GM18873 (cell line): Measurements from ENCODE around the gene NR1H2.
A peak's percentile ranks its signal among the peaks of the same experiment; 100 is the strongest.
"Not testable (repeated sequence)": the region's sequence is repeated elsewhere in the genome, so short reads cannot be mapped to it uniquely, and the experiment has no call there.

Experiments used
- ATAC-seq: cut with Tn5 transposase; IDR thresholded peaks from one replicate; pipeline ENCODE4 v1.9.1; 2021; ENCODE audit warnings: mild to moderate bottlenecking, moderate library complexity, moderate number of reproducible peaks; ENCODE audit not compliant: unreplicated experiment, low FRiP score

Gene NR1H2

DNA sequence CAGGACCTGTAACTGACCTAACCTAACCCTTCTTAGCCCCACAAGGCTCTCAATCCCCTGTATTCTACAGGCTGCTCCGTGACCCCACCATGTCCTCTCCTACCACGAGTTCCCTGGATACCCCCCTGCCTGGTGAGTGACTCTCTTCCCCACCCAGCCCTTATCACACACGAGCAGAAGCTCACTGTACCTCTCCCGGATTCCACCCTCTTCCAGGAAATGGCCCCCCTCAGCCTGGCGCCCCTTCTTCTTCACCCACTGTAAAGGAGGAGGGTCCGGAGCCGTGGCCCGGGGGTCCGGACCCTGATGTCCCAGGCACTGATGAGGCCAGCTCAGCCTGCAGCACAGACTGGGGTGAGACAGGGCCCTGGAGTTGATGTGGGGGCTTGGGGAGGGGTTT lies 1.3 kb downstream of the NR1H2 start:
- ATAC-seq, result no peak

GRCh38 chr19:50378169-50378862 lies 2.1 kb downstream of the NR1H2 start:
- no peak for ATAC-seq

- ATAC-seq, result no peak
Measured at GRCh38 chr19:50378863-50379236, 2.6 kb downstream of the NR1H2 start.

DNA sequence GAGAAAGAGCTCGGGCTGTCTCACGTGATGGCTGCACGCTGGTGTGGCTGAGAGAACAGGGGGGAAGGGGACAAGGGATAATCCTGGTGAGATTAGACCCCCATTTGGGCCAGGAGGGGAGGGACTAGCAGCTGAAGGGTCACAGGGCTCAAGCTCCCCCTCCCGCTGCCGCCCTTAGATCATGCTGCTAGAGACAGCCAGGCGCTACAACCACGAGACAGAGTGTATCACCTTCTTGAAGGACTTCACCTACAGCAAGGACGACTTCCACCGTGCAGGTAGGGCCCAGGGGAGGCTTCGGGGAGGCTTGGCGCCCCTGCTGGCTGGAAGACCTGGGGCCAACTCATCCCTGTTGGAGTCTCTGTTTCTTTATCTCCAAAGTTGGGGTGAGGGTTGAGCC lies 3.3 kb downstream of the NR1H2 start:
- ATAC-seq, result no peak

GRCh38 chr19:50380137-50380536 lies 3.9 kb downstream of the NR1H2 start:
- no peak for ATAC-seq

- no peak for ATAC-seq
Measured at GRCh38 chr19:50380751-50381151, 4.5 kb downstream of the NR1H2 start.

- ATAC-seq, result no peak
Measured at GRCh38 chr19:50381881-50382729, 5.8 kb downstream of the NR1H2 start.

- ATAC-seq, result no peak
Measured at GRCh38 chr19:50383001-50383851, 7.0 kb downstream of the NR1H2 start.

DNA sequence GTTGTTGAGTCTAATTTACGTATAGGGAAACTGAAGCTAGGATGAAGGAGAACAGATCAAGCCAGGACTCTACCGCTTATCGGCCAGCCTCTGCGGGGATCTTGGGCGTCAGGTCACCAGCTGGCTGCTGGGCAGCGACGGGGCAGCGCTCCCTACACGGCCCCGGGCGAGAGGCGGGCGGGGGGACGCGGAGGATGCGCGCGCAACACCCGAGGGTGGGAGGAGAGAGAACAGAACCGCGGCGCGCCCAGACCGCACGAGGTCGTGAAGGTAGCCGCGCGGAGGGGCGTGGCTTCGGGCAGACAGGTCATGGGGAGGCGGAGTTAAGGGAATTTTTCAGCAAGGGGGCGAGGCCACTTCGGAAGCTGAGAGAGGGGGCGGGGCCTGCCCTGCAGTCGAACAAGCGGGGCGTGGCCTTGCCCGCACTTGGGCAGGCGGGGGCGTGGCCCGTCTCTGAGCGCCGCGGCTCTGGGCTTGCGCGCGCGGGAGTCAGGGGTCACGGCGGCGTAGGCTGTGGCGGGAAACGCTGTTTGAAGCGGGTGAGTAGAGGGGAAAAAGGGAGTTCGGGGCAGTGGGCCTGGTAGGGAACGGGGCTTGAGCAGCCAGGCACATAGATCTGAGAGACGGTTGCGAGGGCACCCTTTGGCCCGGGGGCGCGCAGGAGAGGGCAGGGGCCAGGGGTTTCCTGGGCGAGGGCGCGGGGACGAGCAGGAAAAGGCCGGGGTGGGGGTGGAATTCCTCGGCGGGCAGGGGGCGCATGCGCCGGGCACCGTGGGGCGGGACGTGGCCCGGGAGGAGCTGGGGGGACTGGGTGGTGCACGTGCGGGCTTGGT lies 7.8 kb downstream of the NR1H2 start, which contains the start of gene POLD1:
Gene POLD1 (plus strand): TSS at position 496 of the 833 bp plus-strand sequence. CDS start 14,505 bp downstream, outside the sequence.
- peak; percentile 83 for ATAC-seq

- ATAC-seq, result no peak
Measured at GRCh38 chr19:50384685-50385535, 8.7 kb downstream of the NR1H2 start.

- no peak for ATAC-seq
Measured at GRCh38 chr19:50387176-50387867, 11.1 kb downstream of the NR1H2 start.

- ATAC-seq, result no peak
Measured at GRCh38 chr19:50387868-50388245, 11.6 kb downstream of the NR1H2 start.

- ATAC-seq, result not testable (repeated sequence)
Measured at GRCh38 chr19:50390295-50390694, 14.0 kb downstream of the NR1H2 start.

- not testable (repeated sequence) for ATAC-seq
Measured at GRCh38 chr19:50390952-50391351, 14.7 kb downstream of the NR1H2 start.

GRCh38 chr19:50392759-50393158 lies 16.5 kb downstream of the NR1H2 start:
- no peak for ATAC-seq

DNA sequence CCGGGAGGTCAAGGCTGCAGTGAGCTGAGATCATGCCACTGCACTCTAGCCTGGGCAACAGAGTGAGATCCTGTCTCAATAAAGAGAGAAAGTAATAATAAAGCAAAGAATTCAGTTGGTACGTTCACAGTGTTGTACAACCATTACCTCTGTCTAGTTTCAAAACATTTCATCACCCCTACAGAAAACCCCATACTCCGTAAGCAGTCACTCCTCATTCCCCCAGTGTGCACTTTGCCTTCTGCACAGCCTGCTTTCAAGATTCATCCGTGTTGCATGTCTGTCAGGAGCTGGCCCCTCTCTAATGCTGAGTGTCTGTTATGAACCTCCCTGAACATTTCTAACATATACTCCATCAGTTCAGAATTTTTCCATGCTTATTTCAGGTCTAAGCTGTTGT lies 17.3 kb downstream of the NR1H2 start:
- ATAC-seq, result no peak

DNA sequence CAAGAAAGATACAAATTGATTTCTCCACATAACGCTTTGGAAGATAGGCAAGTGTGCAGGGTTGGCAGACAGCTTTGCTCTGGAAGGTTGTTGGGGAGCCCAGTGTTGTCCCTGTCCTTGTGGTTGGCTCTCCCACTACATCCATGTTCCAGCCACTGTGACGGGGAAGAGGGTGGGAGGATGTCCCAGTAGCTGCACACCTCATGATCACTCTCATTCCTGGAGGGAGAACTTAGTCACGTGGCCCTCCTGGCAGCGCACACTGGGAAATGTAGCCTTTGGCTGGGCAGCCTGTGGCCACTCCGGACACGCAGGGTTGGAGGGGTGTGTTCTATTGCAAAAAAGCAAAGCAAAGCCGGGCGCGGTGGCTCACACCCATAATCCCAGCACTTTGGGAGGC lies 17.8 kb downstream of the NR1H2 start:
- no peak for ATAC-seq

DNA sequence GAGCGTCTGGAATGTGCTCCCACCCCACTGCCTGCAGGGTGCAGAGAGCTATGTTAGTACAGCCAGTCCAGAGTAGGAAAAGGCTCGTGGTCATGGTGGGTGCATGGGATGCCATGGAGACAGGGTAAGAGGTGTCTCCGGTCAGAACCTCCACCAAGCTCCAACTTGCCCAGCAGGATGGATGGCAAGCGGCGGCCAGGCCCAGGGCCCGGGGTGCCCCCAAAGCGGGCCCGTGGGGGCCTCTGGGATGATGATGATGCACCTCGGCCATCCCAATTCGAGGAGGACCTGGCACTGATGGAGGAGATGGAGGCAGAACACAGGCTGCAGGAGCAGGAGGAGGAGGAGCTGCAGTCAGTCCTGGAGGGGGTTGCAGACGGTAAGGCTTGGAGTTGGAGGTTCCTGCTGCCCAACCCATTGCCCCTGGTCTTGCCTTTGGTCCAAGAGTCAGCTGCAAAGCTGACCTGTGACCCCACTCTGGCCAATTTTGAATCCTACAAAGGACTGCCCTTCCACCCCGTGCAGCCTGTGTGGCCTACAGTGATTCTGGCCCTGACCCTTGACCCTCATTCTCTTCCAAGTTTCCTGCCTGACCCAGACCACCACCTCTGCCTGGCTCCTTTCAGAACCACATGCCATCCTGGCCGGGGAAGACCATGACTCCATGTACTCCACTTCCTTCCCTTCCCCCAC lies 22.6 kb downstream of the NR1H2 start:
- no peak for ATAC-seq
